Nephron (organoid): ENCODE measurements around the gene ZMYM5.
A peak's percentile ranks its signal among the peaks of the same experiment; 100 is the strongest.
"Not testable (repeated sequence)": the region's sequence is repeated elsewhere in the genome, so short reads cannot be mapped to it uniquely, and the experiment has no call there.

Experiments
- H3K27ac Mint-ChIP-seq, 3 experiments: 2 replicates each; pipeline ENCODE4 v1.8.0; 2020; ENCODE audit warnings: mixed read lengths in 3 of 3, mild to moderate bottlenecking in 2 of 3, moderate library complexity in 1 of 3
- H3K27me3 Mint-ChIP-seq: 2 replicates; pipeline ENCODE4 v1.8.0; 2021; ENCODE audit warnings: low read depth, mild to moderate bottlenecking, moderate library complexity, mixed read lengths
- H3K36me3 Mint-ChIP-seq: 2 replicates; pipeline ENCODE4 v1.8.0; 2020; ENCODE audit warnings: low read depth, mixed read lengths
- H3K4me1 Mint-ChIP-seq: 2 replicates; pipeline ENCODE4 v1.8.0; 2020; ENCODE audit warnings: mixed read lengths
- H3K4me3 Mint-ChIP-seq, 3 experiments: 2 replicates each; pipeline ENCODE4 v1.8.0; 2020; ENCODE audit warnings: mild to moderate bottlenecking in 3 of 3, mixed read lengths in 3 of 3, moderate library complexity in 2 of 3
- H3K9me3 Mint-ChIP-seq: 2 replicates; pipeline ENCODE4 v1.8.0; 2020; ENCODE audit warnings: mixed read lengths
- TF ChIP-seq, protein P1 (sequence below), 3 experiments: fragments of 200-600 bp; sonication (generic); IDR thresholded peaks; one replicate each; pipeline ENCODE4 v1.5.0; 2021; ENCODE audit warnings: antibody characterized with exemption in 3 of 3; ENCODE audit not compliant: unreplicated experiment in 3 of 3

The ZMYM5 gene

DNA sequence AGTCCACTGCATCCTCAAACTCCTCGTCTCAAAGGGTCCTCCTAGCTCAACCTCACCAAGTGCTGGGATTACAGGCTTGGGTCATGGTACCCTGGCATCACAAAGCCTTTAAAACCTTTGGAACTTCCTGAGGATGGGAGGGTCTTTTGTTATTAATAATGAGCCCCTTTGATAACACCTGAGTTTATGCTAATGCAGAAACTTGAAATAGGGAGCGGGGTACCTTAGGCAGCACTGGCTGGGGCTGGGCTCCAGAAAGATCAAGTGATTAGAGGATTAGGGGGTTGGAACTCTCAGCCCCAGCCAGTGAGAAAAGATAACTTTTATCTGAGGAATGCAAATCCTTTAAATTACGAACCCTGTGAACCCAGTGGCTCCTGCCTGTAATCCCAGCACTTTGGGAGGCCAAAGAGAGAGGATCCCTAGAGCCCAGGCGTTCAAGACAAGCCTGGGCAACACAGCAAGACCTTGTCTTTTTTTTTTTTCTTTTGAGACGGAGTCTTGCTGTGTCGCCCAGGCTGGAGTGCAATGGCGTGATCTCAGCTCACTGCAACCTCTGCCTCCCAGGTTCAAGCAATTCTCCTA lies 71.4 kb downstream of the ZMYM5 start:
- Mint-ChIP-seq H3K36me3 (peaks cover 12% of the 10 kb centered on the region), H3K27me3 (no peaks in the 10 kb centered on the region), H3K4me1 (no peaks in the 10 kb centered on the region), H3K9me3 (no peaks in the 10 kb centered on the region), H3K27ac (no peak overlapping the region), H3K4me3 (no peak overlapping the region)
- TF ChIP-seq, protein P1, sequence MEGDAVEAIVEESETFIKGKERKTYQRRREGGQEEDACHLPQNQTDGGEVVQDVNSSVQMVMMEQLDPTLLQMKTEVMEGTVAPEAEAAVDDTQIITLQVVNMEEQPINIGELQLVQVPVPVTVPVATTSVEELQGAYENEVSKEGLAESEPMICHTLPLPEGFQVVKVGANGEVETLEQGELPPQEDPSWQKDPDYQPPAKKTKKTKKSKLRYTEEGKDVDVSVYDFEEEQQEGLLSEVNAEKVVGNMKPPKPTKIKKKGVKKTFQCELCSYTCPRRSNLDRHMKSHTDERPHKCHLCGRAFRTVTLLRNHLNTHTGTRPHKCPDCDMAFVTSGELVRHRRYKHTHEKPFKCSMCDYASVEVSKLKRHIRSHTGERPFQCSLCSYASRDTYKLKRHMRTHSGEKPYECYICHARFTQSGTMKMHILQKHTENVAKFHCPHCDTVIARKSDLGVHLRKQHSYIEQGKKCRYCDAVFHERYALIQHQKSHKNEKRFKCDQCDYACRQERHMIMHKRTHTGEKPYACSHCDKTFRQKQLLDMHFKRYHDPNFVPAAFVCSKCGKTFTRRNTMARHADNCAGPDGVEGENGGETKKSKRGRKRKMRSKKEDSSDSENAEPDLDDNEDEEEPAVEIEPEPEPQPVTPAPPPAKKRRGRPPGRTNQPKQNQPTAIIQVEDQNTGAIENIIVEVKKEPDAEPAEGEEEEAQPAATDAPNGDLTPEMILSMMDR (IDR thresholded peaks at IDR 0.05; ENCODE audit: unreplicated experiment in 3 of 3), result no peak

DNA sequence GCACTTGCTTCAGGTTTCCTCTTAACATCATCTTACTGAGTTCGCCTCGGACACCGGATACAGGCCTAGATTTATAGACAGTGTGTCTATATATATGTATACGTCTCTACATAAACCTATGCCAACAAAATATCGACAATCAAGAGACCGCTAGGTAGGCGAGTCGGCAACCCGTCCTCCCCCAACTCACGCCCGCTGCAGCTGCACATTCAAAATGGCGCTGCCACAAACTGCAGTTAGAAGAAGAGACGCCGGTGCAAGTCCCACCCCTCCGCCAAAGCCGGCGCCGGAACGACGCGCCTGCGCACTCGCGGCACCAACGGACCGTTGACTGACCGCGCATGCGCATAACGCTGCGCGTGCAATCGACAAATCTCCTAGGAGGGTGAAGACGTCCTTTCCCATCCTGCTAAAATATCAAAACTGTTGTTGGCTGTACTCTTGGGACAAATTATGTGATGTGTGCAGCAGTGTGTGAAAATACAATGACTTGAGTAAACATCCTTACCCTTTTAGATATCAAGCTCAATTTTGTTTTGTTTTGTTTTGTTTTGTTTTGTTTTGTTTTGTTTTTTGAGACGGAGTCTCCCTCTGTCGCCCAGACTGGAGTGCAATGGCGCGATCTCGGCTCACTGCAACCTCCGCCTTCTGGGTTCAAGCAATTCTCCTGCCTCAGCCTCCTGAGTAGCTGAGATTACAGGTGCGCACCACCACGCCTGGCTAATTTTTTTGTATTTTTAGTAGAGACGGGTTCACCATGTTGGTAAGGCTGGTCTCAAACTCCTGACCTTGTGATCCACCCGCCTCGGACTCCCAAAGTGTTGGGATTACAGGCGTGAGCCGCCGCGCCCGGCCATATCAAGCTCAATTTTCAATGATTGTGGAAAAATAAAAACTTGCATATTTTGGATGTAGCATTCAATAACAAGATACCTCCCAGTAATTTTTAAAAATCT lies 80.4 kb downstream of the ZMYM5 start, which contains the start of gene PSPC1:
Gene PSPC1 (minus strand): TSS at position 219 of the 956 bp plus-strand sequence. CDS start 188 bp downstream, at position 31.
- H3K27ac Mint-ChIP-seq, result peak within 1 kb of the TSS; percentile 97 to 100 (median 100)
- not testable (repeated sequence) for H3K9me3 Mint-ChIP-seq, H3K4me1 Mint-ChIP-seq, H3K27me3 Mint-ChIP-seq
- peaks cover 22% of the 10 kb centered on the region for H3K36me3 Mint-ChIP-seq
- H3K4me3 Mint-ChIP-seq, result peak within 1 kb of the TSS; percentile 98 to 100 (median 99)

DNA sequence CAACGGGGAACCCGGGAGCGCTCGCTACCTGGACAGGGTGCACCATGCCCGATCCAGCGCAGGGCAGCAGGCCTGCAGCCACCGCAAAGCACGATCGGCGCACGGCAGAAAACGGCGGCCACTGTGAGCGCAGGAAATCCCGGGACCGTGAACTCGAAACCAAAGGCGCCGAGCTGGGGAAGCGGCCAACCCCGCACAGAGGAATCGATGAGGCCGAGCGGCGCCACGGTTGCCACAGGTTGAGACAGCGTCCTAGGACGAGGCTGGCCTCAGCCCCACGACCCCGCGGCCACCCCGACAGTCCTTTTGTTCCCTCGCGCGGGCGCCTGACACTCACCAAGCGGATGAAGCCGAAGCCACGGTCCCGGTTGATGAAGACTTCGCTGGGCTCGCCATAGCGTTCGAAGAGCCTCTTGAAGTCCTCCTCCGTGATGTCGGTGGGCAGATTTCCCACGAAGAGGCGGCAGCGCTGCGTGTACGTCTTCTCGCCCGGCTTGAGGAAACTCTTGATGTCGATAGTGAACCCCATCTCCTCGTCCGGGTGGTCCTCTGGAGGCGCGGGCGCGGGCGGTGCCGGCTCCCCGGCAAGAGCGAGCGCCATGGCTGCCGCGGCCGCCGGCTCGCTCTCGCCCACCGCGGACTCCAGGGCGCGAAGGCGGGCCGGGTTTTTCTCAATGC lies 81.3 kb downstream of the ZMYM5 start:
- Mint-ChIP-seq H3K4me1 (peaks cover 5% of the 10 kb centered on the region), H3K27ac (peak overlapping the region; percentile 97 to 100 (median 100)), H3K36me3 (peaks cover 28% of the 10 kb centered on the region), H3K4me3 (peak overlapping the region; percentile 98 to 100 (median 99)), H3K9me3 (peaks cover 7% of the 10 kb centered on the region), H3K27me3 (no peaks in the 10 kb centered on the region)
- TF ChIP-seq, protein P1 (IDR thresholded peaks at IDR 0.05; ENCODE audit: unreplicated experiment in 3 of 3), result no peak

DNA sequence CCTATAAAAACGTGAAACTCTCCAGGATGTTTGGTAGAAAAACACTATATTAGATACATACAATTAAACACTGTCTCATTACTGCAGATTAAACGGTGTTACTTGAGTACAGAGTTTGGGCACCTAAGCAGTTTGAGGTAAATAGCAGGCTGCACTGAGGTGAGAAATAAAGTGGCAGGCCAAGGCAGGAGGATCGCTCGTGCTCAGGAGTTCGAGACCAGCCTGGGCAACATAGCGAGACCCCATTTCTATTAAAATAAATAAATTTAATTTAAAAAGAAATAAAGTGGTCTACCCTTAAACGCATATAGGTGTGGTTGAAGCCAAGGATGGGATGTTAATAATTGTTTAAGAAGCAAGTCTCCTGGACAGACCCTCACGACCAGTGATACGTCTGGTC lies 81.9 kb downstream of the ZMYM5 start:
- peak overlapping the region; percentile 98 to 100 (median 99) for H3K4me3 Mint-ChIP-seq
- H3K27me3 Mint-ChIP-seq, result no peaks in the 10 kb centered on the region

DNA sequence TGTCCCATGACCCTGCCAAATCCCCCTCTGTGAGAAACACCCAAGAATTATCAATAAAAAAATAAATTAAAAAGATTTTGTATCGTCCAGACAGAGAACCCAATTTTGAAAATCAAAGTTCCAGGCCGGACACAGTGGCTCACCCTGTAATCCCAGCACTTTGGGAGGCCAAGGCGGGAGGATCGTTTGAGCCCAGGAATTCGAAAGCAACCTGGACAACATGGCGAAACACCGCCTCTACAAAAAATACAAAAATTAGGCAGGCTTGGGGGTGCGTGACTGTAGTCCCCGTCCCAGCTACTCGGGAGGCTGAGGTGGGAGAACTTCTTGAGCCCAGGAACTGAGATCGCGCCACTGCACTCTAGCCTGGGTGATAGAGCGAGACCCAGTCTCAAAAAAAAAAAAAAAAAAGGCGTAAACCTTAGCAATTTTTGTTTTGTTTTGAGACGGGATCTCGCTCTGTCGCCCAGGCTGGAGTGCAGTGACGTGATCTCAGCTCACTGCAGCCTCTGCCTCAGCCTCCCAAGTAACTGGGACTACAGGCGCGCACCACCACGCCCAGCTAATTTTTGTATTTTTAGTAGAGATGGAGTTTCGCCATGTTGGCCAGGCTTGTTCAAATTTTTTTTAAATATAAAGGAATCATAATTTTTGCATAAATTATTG lies 82.6 kb downstream of the ZMYM5 start:
- not testable (repeated sequence) for H3K4me1 Mint-ChIP-seq, H3K9me3 Mint-ChIP-seq, H3K27me3 Mint-ChIP-seq
- Mint-ChIP-seq H3K36me3 (peaks cover 32% of the 10 kb centered on the region), H3K27ac (peak overlapping the region in 2 of 3 experiments; percentile 97 to 100), H3K4me3 (peak overlapping the region; percentile 98 to 100 (median 99))

More for the DNA sequence above, 81.9 kb downstream of the ZMYM5 start:
- Mint-ChIP-seq H3K36me3 (peaks cover 28% of the 10 kb centered on the region), H3K9me3 (peaks cover 7% of the 10 kb centered on the region), H3K27ac (peak overlapping the region; percentile 97 to 100 (median 100)), H3K4me1 (peaks cover 5% of the 10 kb centered on the region)
- TF ChIP-seq, protein P1 (IDR thresholded peaks at IDR 0.05; ENCODE audit: unreplicated experiment in 3 of 3), result no peak
